ENCODE measurements around the gene KCNQ2.
"Not testable (repeated sequence)": the region's sequence is repeated elsewhere in the genome, so short reads cannot be mapped to it uniquely, and the experiment has no call there.

Gene KCNQ2

GRCh38 chr20:63380346-63380870 is 92.0 kb downstream of the KCNQ2 start:
- DNase-seq = no peak

DNA sequence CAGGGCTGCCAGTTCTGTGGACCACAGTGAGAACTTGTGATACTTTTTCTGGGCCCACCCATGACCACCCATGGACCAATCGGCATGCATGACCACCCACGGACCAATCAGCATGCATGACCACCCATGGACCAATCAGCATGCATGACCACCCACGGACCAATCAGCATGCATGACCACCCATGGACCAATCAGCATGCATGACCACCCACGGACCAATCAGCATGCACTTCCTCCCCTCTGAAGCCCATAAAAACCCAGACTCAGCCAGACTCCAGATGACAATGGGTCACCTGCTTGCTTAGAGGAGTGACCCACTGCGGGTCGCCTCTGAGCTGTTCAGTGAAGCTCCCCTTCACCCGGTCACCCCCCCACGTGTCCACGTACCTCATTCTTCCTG is 92.6 kb downstream of the KCNQ2 start:
- not testable (repeated sequence) for DNase-seq

GRCh38 chr20:63379296-63379695 is 93.2 kb downstream of the KCNQ2 start:
- DNase-seq = no peak

DNA sequence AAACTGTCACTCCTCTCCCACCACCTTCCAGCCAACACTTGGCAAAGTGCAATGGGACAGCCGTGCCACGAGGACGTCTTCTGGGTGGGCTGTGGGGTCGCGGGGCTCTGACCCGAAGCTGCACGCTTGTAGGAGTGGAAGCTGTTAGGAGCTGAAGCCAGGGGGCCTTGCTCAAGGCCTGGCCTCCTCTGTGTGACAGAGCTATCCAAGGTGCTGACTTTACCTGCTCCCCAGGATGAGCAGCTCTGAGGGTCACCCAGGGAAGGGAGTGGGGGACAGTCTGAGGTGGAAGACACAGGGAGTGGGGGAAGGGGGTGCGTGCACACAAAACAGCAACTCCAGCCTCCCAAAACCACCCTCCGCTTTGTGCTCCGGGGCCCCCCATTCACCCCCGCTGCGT is 93.8 kb downstream of the KCNQ2 start:
- peak; percentile 24 for DNase-seq

- no peak for DNase-seq
Measured at GRCh38 chr20:63377951-63378381, 94.5 kb downstream of the KCNQ2 start.

DNA sequence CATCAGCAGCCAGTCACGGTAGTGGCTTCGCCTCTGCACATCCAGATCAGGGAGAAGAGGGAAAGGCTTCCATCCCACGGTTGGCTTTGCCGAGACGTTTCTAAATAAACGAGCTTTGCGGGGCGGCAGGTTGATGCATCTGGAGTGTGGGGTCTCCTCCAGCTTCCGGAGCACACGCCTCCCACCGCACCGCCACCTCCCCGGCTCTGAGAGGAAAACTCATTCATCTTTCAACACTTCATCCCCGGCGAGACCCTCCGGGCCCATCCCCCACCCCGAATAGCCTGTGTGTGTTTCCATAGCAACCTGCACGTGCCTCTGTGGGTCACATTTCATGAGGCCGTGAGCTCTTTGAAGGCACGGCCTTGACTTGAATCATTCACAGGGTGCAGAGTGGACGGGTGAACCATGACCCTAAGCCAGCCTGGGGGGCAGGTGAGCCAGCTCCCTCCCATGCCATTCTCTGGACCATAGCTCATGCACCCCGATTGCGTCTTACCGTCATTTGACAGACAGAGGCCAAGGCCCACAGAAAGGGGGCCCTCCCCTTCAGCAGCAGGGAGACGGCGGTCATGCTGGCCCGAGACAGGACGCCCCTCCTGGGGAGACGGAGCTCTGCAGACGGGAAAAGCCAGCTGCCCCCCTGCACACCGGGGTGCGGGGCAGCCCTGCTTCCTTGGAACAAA is 95.1 kb downstream of the KCNQ2 start:
- no peak for DNase-seq

- DNase-seq = no peak
Measured at GRCh38 chr20:63376283-63377250, 95.9 kb downstream of the KCNQ2 start.

DNA sequence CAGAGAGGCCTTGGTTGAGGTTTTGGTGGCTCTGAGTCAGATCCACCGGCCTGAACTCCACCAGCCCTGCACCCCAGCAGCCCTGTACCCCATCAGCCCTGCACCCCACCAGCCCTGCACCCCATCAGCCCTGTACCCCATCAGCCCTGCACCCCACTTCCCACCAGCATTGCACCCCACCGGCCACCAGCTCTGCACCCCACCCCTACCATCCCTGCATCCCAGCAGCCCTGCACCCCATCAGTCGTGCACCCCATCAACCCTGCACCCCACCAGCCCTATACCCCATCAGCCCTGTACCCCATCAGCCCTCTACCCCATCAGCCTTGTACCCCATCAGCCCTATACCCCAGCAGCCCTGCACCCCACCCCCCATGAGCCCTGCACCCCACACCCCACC is 97.0 kb downstream of the KCNQ2 start:
- no peak for DNase-seq

GRCh38 chr20:63374504-63374903 is 98.0 kb downstream of the KCNQ2 start:
- no peak for DNase-seq

DNA sequence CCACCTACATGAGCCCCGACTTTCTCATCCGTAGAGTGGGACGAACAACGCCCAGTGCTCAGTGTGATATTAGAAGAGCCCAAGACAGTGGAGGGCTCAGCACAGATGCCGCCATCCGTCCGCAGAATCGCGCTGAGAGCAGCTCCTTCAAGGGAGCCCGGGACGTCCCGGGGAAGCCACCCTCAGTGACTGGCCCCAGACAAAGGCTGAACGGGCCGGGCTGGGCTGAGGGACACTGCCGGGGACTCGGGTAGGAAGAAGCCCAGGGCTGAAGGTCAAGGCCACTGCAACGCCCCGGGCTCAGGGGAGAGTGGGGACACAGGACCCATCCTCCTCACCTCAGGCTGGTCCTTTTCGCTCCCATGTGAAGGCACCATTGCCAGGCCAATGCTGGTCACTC is 98.5 kb downstream of the KCNQ2 start:
- DNase-seq = no peak

GRCh38 chr20:63372971-63373885 is 99.2 kb downstream of the KCNQ2 start:
- no peak for DNase-seq

DNA sequence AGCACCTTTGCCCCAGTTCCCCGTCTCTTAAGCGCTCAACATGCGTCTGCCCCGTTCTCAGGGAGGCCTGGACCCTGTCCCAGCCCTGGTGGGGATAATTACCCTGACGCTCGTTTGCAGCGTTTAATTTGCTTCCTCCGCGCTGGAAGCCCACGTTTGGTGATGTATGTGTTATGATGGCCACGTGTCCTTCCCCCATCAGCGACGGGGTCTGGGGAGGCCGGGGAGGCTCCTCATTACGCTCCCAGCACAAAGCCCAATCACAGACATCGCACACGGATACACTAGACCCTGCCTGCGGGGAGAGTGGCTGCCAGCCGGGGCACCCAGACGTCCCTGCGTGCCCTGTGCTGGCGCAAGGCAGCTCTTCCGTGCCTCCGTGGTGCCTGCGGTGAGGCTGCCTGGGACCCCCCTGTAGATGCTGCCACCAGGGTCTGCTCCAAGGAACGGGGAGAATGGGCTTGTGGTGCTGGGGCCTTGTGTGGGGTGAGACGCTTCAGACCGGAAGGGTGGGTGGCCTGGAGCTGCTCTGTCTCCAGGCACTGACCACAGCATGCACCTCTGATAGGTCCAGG is 101.1 kb downstream of the KCNQ2 start:
- DNase-seq = no peak

GRCh38 chr20:63370618-63371187 is 101.8 kb downstream of the KCNQ2 start:
- no peak for DNase-seq

- no peak for DNase-seq
Measured at GRCh38 chr20:63369724-63370617, 102.5 kb downstream of the KCNQ2 start.

GRCh38 chr20:63369024-63369530 is 103.4 kb downstream of the KCNQ2 start:
- DNase-seq = no peak

GRCh38 chr20:63368151-63368550 is 104.3 kb downstream of the KCNQ2 start:
- DNase-seq = no peak

GRCh38 chr20:63367446-63368055 is 104.9 kb downstream of the KCNQ2 start:
- no peak for DNase-seq

GRCh38 chr20:63366390-63367365 is 105.8 kb downstream of the KCNQ2 start:
- DNase-seq = no peak
